HG03066 (cell line): ENCODE data around the gene TRIP11.

Experiments used
- ATAC-seq: cut with Tn5 transposase; IDR thresholded peaks from one replicate; pipeline ENCODE4 v1.9.1; 2021; ENCODE audit warnings: low read depth; ENCODE audit not compliant: unreplicated experiment

TRIP11 gene

GRCh38 chr14:91926131-91926890 lies 113.5 kb downstream of the TRIP11 start:
- ATAC-seq, result no peak

- ATAC-seq, result no peak
These were observed 114.1 kb downstream of the TRIP11 start for GRCh38 chr14:91925727-91926121.

GRCh38 chr14:91925001-91925726 lies 114.7 kb downstream of the TRIP11 start:
- no peak for ATAC-seq

GRCh38 chr14:91920526-91920925 lies 119.3 kb downstream of the TRIP11 start:
- no peak for ATAC-seq

GRCh38 chr14:91919814-91920213 lies 120.0 kb downstream of the TRIP11 start:
- no peak for ATAC-seq

- ATAC-seq, result no peak
These were observed 121.5 kb downstream of the TRIP11 start for GRCh38 chr14:91918186-91918883.
